Left lung (tissue), 10 donors: ENCODE data around the gene PLPP7. TPM values are rescaled to one million over a fixed set of nuclear protein-coding genes. Genes with fewer than 3 reads are reported as not detected.

Experiments used
- ATAC-seq: fragments of 200-7000 bp; cut with Tn5 transposase; one replicate; pipeline ENCODE4 v1.9.1; 2020; ENCODE audit warnings: moderate library complexity
- DNase-seq, 4 donors: peaks; one replicate each; pipeline ENCODE4 v3.0.0-alpha.2; 2013 to 2020
- H3K27ac ChIP-seq, 2 donors: fragments of 200-600 bp; sonication (generic) in 1 of 2; one replicate each; pipeline versions ENCODE4 v1.5.0 to v1.8.0; 2020 to 2021
- H3K27me3 ChIP-seq, 2 donors: fragments of 200-600 bp; sonication (generic) in 1 of 2; one replicate each; pipeline versions ENCODE4 v1.5.0 to v1.8.0; 2020 to 2021
- H3K36me3 ChIP-seq, 2 donors: fragments of 200-600 bp; sonication (generic) in 1 of 2; one replicate each; pipeline versions ENCODE4 v1.5.0 to v1.8.0; 2020 to 2021
- H3K4me1 ChIP-seq, 2 donors: fragments of 200-600 bp; one replicate each; pipeline ENCODE4 v1.8.0; 2021
- H3K4me3 ChIP-seq, 2 donors: fragments of 200-600 bp; sonication (generic) in 1 of 2; one replicate each; pipeline versions ENCODE4 v1.5.0 to v1.8.0; 2020 to 2021; ENCODE audit warnings: mild to moderate bottlenecking in 1 of 2
- H3K9me3 ChIP-seq, 2 donors: fragments of 200-600 bp; sonication (generic) in 1 of 2; one replicate each; pipeline versions ENCODE4 v1.5.0 to v1.8.0; 2020 to 2021
- CTCF ChIP-seq, 2 donors: fragments of 200-600 bp; sonication (generic) in 1 of 2; IDR thresholded peaks; one replicate each; pipeline versions ENCODE4 v1.5.0 to v1.8.0; 2021; ENCODE audit warnings: antibody characterized with exemption in 2 of 2
- intact Hi-C, 2 donors: fragments of 100-400 bp; cut with DNase I; formaldehyde crosslinking; loops; one replicate each; pipeline versions ENCODE4 v1.11.2 to v1.14.2; 2022
- polyA plus RNA-seq, 6 donors: library from polyadenylated mRNA; unstranded; fragments of 120-200 nt; gene quantifications; one replicate each; pipeline ENCODE4 v1.2.1, GENCODE V29; 2013; ENCODE audit not compliant: insufficient read length in 6 of 6
- total RNA-seq, 2 donors: library from RNA; stranded (reverse); fragmentation: NEBNext Ultra II Directional; extraction: Animal tissue kit (Norgen Biotek cat#: 25700); gene quantifications; one replicate each; pipeline ENCODE4 v1.2.1, GENCODE V29; 2021
- donor health status: DM: no; HTN: yes; CAD: no.
- donor health status: DM: no; HTN: no; CAD: no.

Gene PLPP7
- total and polyA plus RNA-seq, 8 donors: 1.1 to 2.3 (median 1.4) TPM

GRCh38 chr9:131290767-131291370, 1.3 kb downstream of the PLPP7 start:
- H3K27ac ChIP-seq: no peak overlapping the region
- DNase-seq: no peak
- no peak for ATAC-seq

GRCh38 chr9:131291795-131292315, 2.3 kb downstream of the PLPP7 start:
- no peak for ATAC-seq
- DNase-seq: no peak
- TF ChIP-seq CTCF (IDR thresholded peaks at IDR 0.05): no peak
- intact Hi-C loops: no loop called here
- Histone ChIP-seq H3K27me3 (no peaks in the 10 kb centered on the region), H3K36me3 (no peaks in the 10 kb centered on the region), H3K27ac (no peak overlapping the region), H3K4me3 (no peak overlapping the region), H3K4me1 (no peaks in the 10 kb centered on the region), H3K9me3 (no peaks in the 10 kb centered on the region)

More at GRCh38 chr9:131290767-131291370, 1.3 kb downstream of the PLPP7 start:
- no peak for TF ChIP-seq CTCF (IDR thresholded peaks at IDR 0.05)
- Histone ChIP-seq H3K36me3 (no peaks in the 10 kb centered on the region), H3K4me1 (no peaks in the 10 kb centered on the region), H3K9me3 (no peaks in the 10 kb centered on the region), H3K27me3 (no peaks in the 10 kb centered on the region), H3K4me3 (peak overlapping the region; percentile 19 to 31)
- intact Hi-C loops: no loop called here

GRCh38 chr9:131292937-131293336, 3.4 kb downstream of the PLPP7 start:
- H3K9me3 ChIP-seq: no peaks in the 10 kb centered on the region
- TF ChIP-seq CTCF (IDR thresholded peaks at IDR 0.05): no peak
- no peaks in the 10 kb centered on the region for H3K36me3 ChIP-seq
- H3K27me3 ChIP-seq: no peaks in the 10 kb centered on the region
- H3K4me3 ChIP-seq: no peak overlapping the region
- intact Hi-C loops: no loop called here
- H3K27ac ChIP-seq: no peak overlapping the region
- DNase-seq (no peak), ATAC-seq (no peak)
- no peaks in the 10 kb centered on the region for H3K4me1 ChIP-seq

GRCh38 chr9:131296460-131296859, 6.9 kb downstream of the PLPP7 start:
- intact Hi-C loops: no loop called here
- no peaks in the 10 kb centered on the region for H3K9me3 ChIP-seq
- H3K4me1 ChIP-seq: no peaks in the 10 kb centered on the region
- H3K36me3 ChIP-seq: no peaks in the 10 kb centered on the region
- ATAC-seq: no peak
- no peak overlapping the region for H3K27ac ChIP-seq
- no peak for DNase-seq
- no peak for TF ChIP-seq CTCF (IDR thresholded peaks at IDR 0.05)
- H3K27me3 ChIP-seq: no peaks in the 10 kb centered on the region
- H3K4me3 ChIP-seq: no peak overlapping the region

GRCh38 chr9:131296906-131297500, 7.5 kb downstream of the PLPP7 start:
- ATAC-seq: no peak

More at GRCh38 chr9:131296906-131297500, 7.5 kb downstream of the PLPP7 start:
- Histone ChIP-seq H3K9me3 (no peaks in the 10 kb centered on the region), H3K4me3 (no peak overlapping the region), H3K36me3 (no peaks in the 10 kb centered on the region), H3K27ac (no peak overlapping the region), H3K27me3 (no peaks in the 10 kb centered on the region), H3K4me1 (no peaks in the 10 kb centered on the region)
- no peak for TF ChIP-seq CTCF (IDR thresholded peaks at IDR 0.05)
- no peak for DNase-seq
- intact Hi-C loops: no loop called here
